ENCODE measurements around the gene MORN3. TPM values are rescaled to one million over a fixed set of nuclear protein-coding genes. Genes with fewer than 3 reads are reported as not detected.

The MORN3 gene
- total and polyA plus RNA-seq, 2 of the 4 experiments (the other 2 are of a cell fraction) = 0.18 to 0.22 TPM

- no peaks in the 10 kb centered on the region for H3K27me3 ChIP-seq (ENCODE audit: control insufficient read depth, insufficient read depth, low read length)
- DNase-seq (no peak), ATAC-seq (ENCODE audit: low read depth) (no peak)
- H3K4me1 ChIP-seq (ENCODE audit: control insufficient read depth, insufficient read depth, low read length) = peaks cover 23% of the 10 kb centered on the region
- peak overlapping the region; percentile 23; the same call in 1 of the 2 replicates for H3K14ac ChIP-seq (replicated peaks; ENCODE audit: low read depth, low read length)
- peaks cover 33 to 59% of the 10 kb centered on the region in 2 experiments for H3K79me1 ChIP-seq (ENCODE audit: low read depth in 1 of 2, low read length in 2 of 2)
- no TSS peak for BruUV-seq (replicated peaks)
- peak overlapping the region; percentile 4 for H2AK9ac ChIP-seq (replicated peaks; ENCODE audit: low read depth, low read length, poor library complexity)
- no CpG with 5 or more reads among the region's 5 CpGs for WGBS, 2 experiments (ENCODE audit: extremely low coverage in 2 of 2, insufficient read length in 1 of 2)
- H3K4me2 ChIP-seq (ENCODE audit: low read depth, low read length) = peak overlapping the region; percentile 73
- no peaks in the 10 kb centered on the region for H3K9me3 ChIP-seq (ENCODE audit: control insufficient read depth, insufficient read depth, low read length)
- H3K23ac ChIP-seq (ENCODE audit: low read depth, low read length) = peak overlapping the region; percentile 71
- H2AK5ac ChIP-seq (ENCODE audit: low read depth, low read length) = 0 out of 2 replicates have a peak overlapping the region, but pooled peaks have one; percentile 81
- H3K9ac ChIP-seq (ENCODE audit: low read depth, low read length) = no peak overlapping the region
- in situ Hi-C loops (cut with MboI; ENCODE audit: low sequenced_read_pairs) = no loop called here
- no peak overlapping the region for H3K56ac ChIP-seq (ENCODE audit: extremely low read depth, insufficient read depth, low read length)
- no peak overlapping the region for H2BK5ac ChIP-seq (ENCODE audit: low read depth, low read length, poor library complexity, severe bottlenecking)
- H2AFZ ChIP-seq (replicated peaks; ENCODE audit: low read length, poor library complexity) = no peak overlapping the region
- no peak overlapping the region for H3K18ac ChIP-seq (ENCODE audit: low read depth, low read length)
- no peak overlapping the region for H4K5ac ChIP-seq (ENCODE audit: low read depth, low read length)
- peak overlapping the region; percentile 14; the same call in 1 of the 2 replicates for H2BK120ac ChIP-seq (ENCODE audit: low read depth, low read length)
- TF ChIP-seq RCOR1 (IDR thresholded peaks at IDR 0.05; ENCODE audit: insufficient replicate concordance, low read length) (no peak), FOS (IDR thresholded peaks at IDR 0.05; ENCODE audit: low read depth, low read length) (no peak), RAD21 (IDR thresholded peaks at IDR 0.05; ENCODE audit: low read length) (no peak), MAZ (IDR thresholded peaks at IDR 0.05; ENCODE audit: borderline replicate concordance, low read depth, low read length) (no peak), ELK1 (IDR thresholded peaks at IDR 0.05; ENCODE audit: borderline replicate concordance, low read depth, low read length) (no peak), NFE2L2 (IDR thresholded peaks at IDR 0.05; ENCODE audit: low read depth, low read length) (no peak), MXI1 (IDR thresholded peaks at IDR 0.05; ENCODE audit: borderline replicate concordance, low read depth, low read length) (no peak), SMC3 (IDR thresholded peaks at IDR 0.05; ENCODE audit: low read depth, low read length) (no peak), MAFK (IDR thresholded peaks at IDR 0.05; ENCODE audit: low read depth, low read length) (no peak), POLR2A (IDR thresholded peaks at IDR 0.05; ENCODE audit: low read depth, low read length) (no peak), CEBPB (IDR thresholded peaks at IDR 0.05; ENCODE audit: low read depth, low read length) (no peak), RFX5 (IDR thresholded peaks at IDR 0.05; ENCODE audit: low read depth, low read length) (no peak), BHLHE40 (IDR thresholded peaks at IDR 0.05; ENCODE audit: low read depth, low read length) (no peak)
- H4K20me1 ChIP-seq (ENCODE audit: insufficient read depth, low read length) = peaks cover 16% of the 10 kb centered on the region
- H4K8ac ChIP-seq (ENCODE audit: low read depth in 2 of 2, low read length in 2 of 2) = peak overlapping the region in 1 of 2 experiments; percentile 24; a peak in 1 of 4 replicates
- dilution Hi-C loops (cut with HindIII; ENCODE audit: low sequenced_read_pairs, unreplicated experiment) = no loop called here
- ChIA-PET CTCF (no interaction called here), POLR2A (ENCODE audit: unreplicated experiment) (no interaction called here)
- intact Hi-C loops (cut with micrococcal nuclease) = loop anchor here (5.0 kb wide), 2 partner anchors 44 to 46 kb away; partner anchors contain the start of gene KDM2B
- H4K91ac ChIP-seq (ENCODE audit: insufficient read depth, low read depth, low read length) = no peak overlapping the region; the same call in 1 of the 2 replicates
- no peaks in the 10 kb centered on the region for H3K36me3 ChIP-seq (ENCODE audit: control insufficient read depth, insufficient read depth, low read length)
- H3K27ac ChIP-seq (ENCODE audit: insufficient read depth, low read length) = 0 out of 2 replicates have a peak overlapping the region, but pooled peaks have one; percentile 27
- H3K4me3 ChIP-seq (ENCODE audit: insufficient read depth, low read depth, low read length) = no peak overlapping the region
- peak overlapping the region; percentile 33; the same call in 1 of the 2 replicates for H3K4ac ChIP-seq (ENCODE audit: low read depth, low read length)
- no peak overlapping the region for H2BK15ac ChIP-seq (ENCODE audit: low read depth, low read length)
- no peak overlapping the region for H2BK20ac ChIP-seq (ENCODE audit: low read depth, low read length)
- H3K9me1 ChIP-seq (ENCODE audit: insufficient read depth, low read length) = peaks cover 19% of the 10 kb centered on the region
Observed at GRCh38 chr12:121628536-121628935, 40.9 kb downstream of the MORN3 start.

Data from IMR-90 (cell line).